Naive thymus-derived CD4-positive, alpha-beta T cell (primary cell): ENCODE data around the gene PEX5L. TPM values are rescaled to one million over a fixed set of nuclear protein-coding genes. Genes with fewer than 3 reads are reported as not detected.
"Not testable (repeated sequence)": the region's sequence is repeated elsewhere in the genome, so short reads cannot be mapped to it uniquely, and the experiment has no call there.

Source experiments
- ATAC-seq: fragments of 150-1000 bp; cut with Tn5 transposase; 2 replicates; pipeline ENCODE4 v1.10.0; 2021; ENCODE audit warnings: mild to moderate bottlenecking, moderate library complexity
- CTCF ChIA-PET: fragments of 350-600 bp; sonication (Branson Sonifier 250); formaldehyde crosslinking; loops from one replicate; lab custom pipeline; 2021; ENCODE audit warnings: antibody characterized with exemption; lab: Charles Lee
- POLR2A ChIA-PET: fragments of 350-600 bp; sonication (Branson Sonifier 250); formaldehyde crosslinking; loops from one replicate; lab custom pipeline; 2021; ENCODE audit warnings: antibody characterized with exemption, inconsistent platforms; lab: Charles Lee
- DNase-seq, 9 donors: peaks; one replicate each; pipeline versions ENCODE4 v3.0.0 to v3.0.0-alpha.2; 2020 to 2022; ENCODE audit warnings: mixed read lengths in 1 of 9
- H3K27ac ChIP-seq: one replicate; pipeline ENCODE4 v1.7.0; 2013; ENCODE audit warnings: mild to moderate bottlenecking, low read depth, low read length, moderate library complexity
- H3K27me3 ChIP-seq, 2 donors: one replicate each; pipeline ENCODE4 v1.7.0; 2013; ENCODE audit warnings: low read length in 2 of 2, mild to moderate bottlenecking in 2 of 2, moderate library complexity in 2 of 2; ENCODE audit not compliant: control insufficient read depth in 2 of 2, insufficient read depth in 2 of 2
- H3K36me3 ChIP-seq, 3 experiments: 1 replicate in 2 of 3; 2 replicates in 1 of 3; pipeline ENCODE4 v1.7.0; 2013; ENCODE audit warnings: low read length in 3 of 3, mild to moderate bottlenecking in 3 of 3, moderate library complexity in 1 of 3; ENCODE audit not compliant: insufficient read depth in 3 of 3, control insufficient read depth in 2 of 3
- H3K4me1 ChIP-seq, 2 donors: one replicate each; pipeline ENCODE4 v1.7.0; 2013; ENCODE audit warnings: low read length in 2 of 2, mild to moderate bottlenecking in 2 of 2, moderate library complexity in 1 of 2; ENCODE audit not compliant: control insufficient read depth in 2 of 2, insufficient read depth in 2 of 2
- H3K4me3 ChIP-seq: 2 replicates; pipeline ENCODE4 v1.7.0; 2013; ENCODE audit warnings: mild to moderate bottlenecking, low read length
- H3K9me3 ChIP-seq, 3 experiments: 1 replicate in 2 of 3; 2 replicates in 1 of 3; pipeline ENCODE4 v1.7.0; 2013; ENCODE audit warnings: low read length in 3 of 3; ENCODE audit not compliant: control insufficient read depth in 2 of 3
- H3K27ac Mint-ChIP-seq, 9 donors: one replicate each; pipeline ENCODE4 v1.8.0; 2020 to 2022; ENCODE audit warnings: mixed read lengths in 9 of 9, mild to moderate bottlenecking in 8 of 9, moderate library complexity in 5 of 9, inconsistent platforms in 2 of 9
- H3K27me3 Mint-ChIP-seq, 5 donors: one replicate each; pipeline ENCODE4 v1.8.0; 2021 to 2022; ENCODE audit warnings: mixed read lengths in 5 of 5, mild to moderate bottlenecking in 1 of 5
- H3K36me3 Mint-ChIP-seq, 5 donors: one replicate each; pipeline ENCODE4 v1.8.0; 2020 to 2022; ENCODE audit warnings: mixed read lengths in 5 of 5, mild to moderate bottlenecking in 3 of 5, inconsistent platforms in 1 of 5
- H3K4me1 Mint-ChIP-seq, 7 donors: one replicate each; pipeline ENCODE4 v1.8.0; 2020 to 2022; ENCODE audit warnings: mixed read lengths in 7 of 7, mild to moderate bottlenecking in 3 of 7, inconsistent platforms in 1 of 7
- H3K4me3 Mint-ChIP-seq, 10 donors: one replicate each; pipeline ENCODE4 v1.8.0; 2020 to 2022; ENCODE audit warnings: mild to moderate bottlenecking in 10 of 10, mixed read lengths in 10 of 10, moderate library complexity in 6 of 10, inconsistent platforms in 2 of 10
- H3K9me3 Mint-ChIP-seq, 11 donors: one replicate each; pipeline ENCODE4 v1.8.0; 2020 to 2022; ENCODE audit warnings: mixed read lengths in 11 of 11, mild to moderate bottlenecking in 4 of 11, inconsistent platforms in 1 of 11, moderate library complexity in 1 of 11
- intact Hi-C, 2 donors: fragments of 100-400 bp; cut with micrococcal nuclease; formaldehyde crosslinking; loops; one replicate each; pipeline ENCODE4 v1.15.1; 2023
- polyA plus RNA-seq, 2 donors: library from polyadenylated mRNA; unstranded; fragments of 300-500 nt; fragmentation: Illumina TruSeq; gene quantifications; one replicate each; pipeline ENCODE4 v1.2.3, GENCODE V29; 2021
- total RNA-seq, 6 experiments: library from RNA in 5 of 6; stranded (reverse) in 5 of 6; gene quantifications; 1 replicate in 5 of 6; 2 replicates in 1 of 6; pipeline ENCODE4 v1.2.3 and lab custom pipeline; 2021 to 2026

PEX5L gene
- total and polyA plus RNA-seq, 7 experiments from 2014 or later = 0.08 to 0.46 TPM; not detected in 5

DNA sequence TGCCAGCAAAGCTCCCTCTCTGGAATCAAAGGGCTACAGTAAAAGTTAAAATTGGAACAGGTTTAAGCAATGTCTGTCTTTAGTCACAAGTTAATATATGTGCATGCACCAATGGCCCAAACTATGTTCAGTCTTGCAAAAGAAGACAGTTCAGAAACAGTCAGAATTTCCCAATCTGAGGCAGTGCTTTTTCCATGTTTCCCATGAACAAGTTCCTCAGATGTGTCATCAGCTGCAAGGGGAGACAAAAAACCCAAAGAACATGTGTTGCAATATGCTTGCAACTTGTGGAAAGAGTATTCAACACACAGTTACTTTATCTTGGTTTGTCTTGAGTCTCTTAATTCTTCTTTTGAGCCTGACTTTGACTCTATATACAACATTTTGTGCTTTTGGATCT lies 235.5 kb downstream of the PEX5L start:
- no peak overlapping the region for H3K4me3 ChIP-seq
- H3K4me1 ChIP-seq = no peaks in the 10 kb centered on the region
- ATAC-seq (no peak), DNase-seq (no peak)
- no peak overlapping the region for H3K27ac Mint-ChIP-seq
- POLR2A ChIA-PET = no interaction called here
- CTCF ChIA-PET = no interaction called here
- peaks cover 0 to 8% (median 5%) of the 10 kb centered on the region in 7 donors for H3K4me1 Mint-ChIP-seq
- intact Hi-C loops = no loop called here
- H3K27me3 Mint-ChIP-seq = peaks cover 10 to 19% (median 11%) of the 10 kb centered on the region in 5 donors
- no peaks in the 10 kb centered on the region for H3K9me3 ChIP-seq
- no peaks in the 10 kb centered on the region for H3K27me3 ChIP-seq
- H3K27ac ChIP-seq = no peak overlapping the region
- no peaks in the 10 kb centered on the region for H3K9me3 Mint-ChIP-seq
- H3K36me3 Mint-ChIP-seq = peaks cover 0 to 5% (median 0%) of the 10 kb centered on the region in 5 donors
- no peak overlapping the region for H3K4me3 Mint-ChIP-seq
- no peaks in the 10 kb centered on the region for H3K36me3 ChIP-seq

DNA sequence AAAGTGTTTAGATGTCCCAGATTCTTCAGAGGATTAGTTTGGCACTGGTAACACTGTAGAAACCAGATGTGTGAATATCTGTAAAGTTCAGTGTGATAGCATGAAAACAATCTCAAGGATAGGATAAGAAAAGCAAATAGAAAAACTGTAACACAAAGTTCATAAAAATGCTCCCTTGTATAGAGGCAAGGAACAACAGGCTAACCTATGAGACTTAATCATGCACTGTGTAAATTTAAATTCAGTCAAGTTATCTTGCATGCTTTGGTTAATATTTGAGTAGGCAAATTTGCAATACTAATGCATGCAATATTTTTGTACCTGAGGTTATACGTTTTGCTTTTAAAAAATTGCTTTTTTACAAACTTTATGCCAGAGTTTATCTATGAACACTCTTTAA lies 239.5 kb downstream of the PEX5L start:
- H3K4me3 ChIP-seq = no peak overlapping the region
- Mint-ChIP-seq H3K9me3 (peaks cover 0 to under 1% (median 0%) of the 10 kb centered on the region in 11 donors), H3K27ac (no peak overlapping the region), H3K36me3 (peaks cover 0 to 5% (median 0%) of the 10 kb centered on the region in 5 donors), H3K27me3 (peaks cover 0 to 3% (median 0%) of the 10 kb centered on the region in 5 donors), H3K4me1 (peaks cover 0 to 7% (median 0%) of the 10 kb centered on the region in 7 donors), H3K4me3 (no peak overlapping the region)
- no peaks in the 10 kb centered on the region for H3K27me3 ChIP-seq
- no peaks in the 10 kb centered on the region for H3K36me3 ChIP-seq
- ChIA-PET POLR2A (no interaction called here), CTCF (no interaction called here)
- H3K9me3 ChIP-seq = no peaks in the 10 kb centered on the region
- H3K4me1 ChIP-seq = no peaks in the 10 kb centered on the region
- intact Hi-C loops = no loop called here
- no peak for DNase-seq
- H3K27ac ChIP-seq = no peak overlapping the region
- no peak for ATAC-seq

DNA sequence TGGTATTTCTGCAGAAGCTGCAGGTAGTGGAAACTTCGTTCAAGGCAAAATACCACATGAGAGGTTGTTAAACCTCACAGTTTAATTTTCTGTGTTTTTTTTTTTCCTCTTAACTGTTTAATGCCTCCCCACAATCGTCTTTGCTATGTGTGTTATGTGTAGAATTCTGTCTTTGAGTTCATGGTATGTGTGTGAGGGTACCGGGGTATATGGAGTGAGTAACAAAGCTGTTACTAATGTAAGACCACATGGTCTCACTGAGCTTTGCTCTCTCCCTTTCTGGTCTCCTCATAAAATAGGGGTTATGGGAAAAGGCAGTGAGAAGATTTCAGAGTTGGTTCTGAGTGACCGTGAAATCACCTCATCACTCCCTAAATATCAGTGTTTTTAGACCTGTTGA lies 240.3 kb downstream of the PEX5L start:
- intact Hi-C loops = no loop called here
- H3K4me3 Mint-ChIP-seq = no peak overlapping the region
- Histone ChIP-seq H3K4me1 (no peaks in the 10 kb centered on the region), H3K9me3 (no peaks in the 10 kb centered on the region), H3K4me3 (no peak overlapping the region), H3K36me3 (no peaks in the 10 kb centered on the region), H3K27ac (no peak overlapping the region), H3K27me3 (no peaks in the 10 kb centered on the region)
- ChIA-PET CTCF (no interaction called here), POLR2A (no interaction called here)
- H3K27ac Mint-ChIP-seq = no peak overlapping the region
- ATAC-seq = no peak
- no peak for DNase-seq
- H3K4me1 Mint-ChIP-seq = peaks cover 0 to 7% (median 0%) of the 10 kb centered on the region in 7 donors
- H3K9me3 Mint-ChIP-seq = peaks cover 0 to 4% (median 0%) of the 10 kb centered on the region in 11 donors
- H3K27me3 Mint-ChIP-seq = peaks cover 0 to 3% (median 0%) of the 10 kb centered on the region in 5 donors
- peaks cover 0 to 5% (median 0%) of the 10 kb centered on the region in 5 donors for H3K36me3 Mint-ChIP-seq

DNA sequence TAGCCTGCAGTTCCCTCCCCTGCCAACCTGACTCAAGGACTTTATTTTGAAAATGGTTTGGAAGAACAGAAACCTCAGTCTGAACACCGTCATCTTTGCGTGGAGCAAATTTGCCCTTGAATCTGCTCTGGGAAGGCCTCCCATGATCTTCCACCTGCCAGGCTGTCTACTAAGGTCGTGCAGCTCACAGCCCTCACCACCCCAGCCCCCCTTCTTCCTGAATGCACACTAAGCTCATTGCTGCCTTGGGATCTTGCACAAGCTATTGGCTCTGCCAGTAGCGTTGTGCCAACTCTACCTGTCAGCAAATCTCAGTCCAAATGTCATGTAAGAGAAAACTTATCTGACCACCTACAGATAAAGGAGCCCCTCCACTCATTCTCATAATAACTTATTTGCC lies 242.4 kb downstream of the PEX5L start:
- Histone ChIP-seq H3K36me3 (no peaks in the 10 kb centered on the region), H3K4me1 (no peaks in the 10 kb centered on the region), H3K27me3 (no peaks in the 10 kb centered on the region), H3K9me3 (no peaks in the 10 kb centered on the region), H3K27ac (no peak overlapping the region), H3K4me3 (no peak overlapping the region)
- Mint-ChIP-seq H3K4me1 (peaks cover 0 to 7% (median 0%) of the 10 kb centered on the region in 7 donors), H3K9me3 (peaks cover 0 to 4% (median 0%) of the 10 kb centered on the region in 11 donors), H3K4me3 (no peak overlapping the region), H3K36me3 (peaks cover 0 to 9% (median 0%) of the 10 kb centered on the region in 5 donors), H3K27ac (peak overlapping the region in 1 of 9 donors; percentile 6), H3K27me3 (peaks cover 0 to 3% (median 0%) of the 10 kb centered on the region in 5 donors)
- no peak for DNase-seq
- no peak for ATAC-seq
- intact Hi-C loops = no loop called here
- POLR2A ChIA-PET = no interaction called here
- CTCF ChIA-PET = interaction anchor here (0.6 kb wide), 1 partner anchor 16 kb away, joined by 4 read pairs; no protein-coding TSS in a partner anchor

DNA sequence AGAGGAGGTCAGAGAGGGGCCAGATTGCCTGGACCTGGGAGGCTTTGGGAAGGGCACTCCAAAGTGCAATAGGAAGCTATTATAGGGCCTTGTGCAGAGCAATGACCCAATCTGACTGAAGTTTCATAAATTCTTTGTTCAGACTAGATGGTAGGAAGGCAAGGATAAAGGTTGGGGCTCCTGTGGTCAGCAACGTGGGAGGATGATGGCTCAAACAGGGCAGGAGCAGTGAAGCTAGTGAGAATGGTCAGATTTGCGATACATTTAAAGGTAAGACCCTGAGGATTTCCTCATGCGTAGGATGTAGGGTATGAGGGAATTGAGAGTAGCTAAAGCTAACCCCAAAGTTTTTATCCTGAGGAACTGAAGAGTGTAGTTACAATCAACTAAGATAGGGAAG lies 244.9 kb downstream of the PEX5L start:
- no peak overlapping the region for H3K4me3 ChIP-seq
- intact Hi-C loops = no loop called here
- no peaks in the 10 kb centered on the region for H3K36me3 ChIP-seq
- Mint-ChIP-seq H3K27ac (no peak overlapping the region), H3K4me1 (peaks cover 0 to 7% (median 0%) of the 10 kb centered on the region in 7 donors), H3K27me3 (no peaks in the 10 kb centered on the region), H3K36me3 (peaks cover 0 to 14% (median 11%) of the 10 kb centered on the region in 5 donors), H3K4me3 (no peak overlapping the region), H3K9me3 (peaks cover 0 to 4% (median 0%) of the 10 kb centered on the region in 11 donors)
- H3K27ac ChIP-seq = no peak overlapping the region
- ATAC-seq (no peak), DNase-seq (no peak)
- H3K9me3 ChIP-seq = no peaks in the 10 kb centered on the region
- no peaks in the 10 kb centered on the region for H3K27me3 ChIP-seq
- POLR2A ChIA-PET = no interaction called here
- no peaks in the 10 kb centered on the region for H3K4me1 ChIP-seq
- CTCF ChIA-PET = no interaction called here

DNA sequence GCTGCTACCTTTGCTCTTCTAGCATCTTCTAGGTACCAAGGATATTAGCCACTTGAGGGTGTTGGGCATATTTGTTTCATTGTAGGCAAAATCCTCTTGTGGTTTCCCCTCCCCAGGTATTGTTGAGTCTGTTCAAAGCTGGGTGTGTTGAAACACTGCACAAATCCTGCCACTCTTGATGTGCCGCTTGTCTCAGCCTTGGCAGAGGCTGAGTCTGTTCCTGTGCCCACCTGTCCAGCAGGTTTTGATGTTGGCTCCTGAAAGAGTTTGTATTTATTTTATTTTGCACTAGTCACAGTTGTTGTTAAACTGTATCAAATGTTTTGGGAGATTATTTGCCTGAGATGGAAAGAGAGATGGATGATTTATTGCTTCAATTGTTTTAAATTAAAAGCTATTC lies 247.7 kb downstream of the PEX5L start:
- H3K27me3 ChIP-seq = no peaks in the 10 kb centered on the region
- H3K4me3 ChIP-seq = no peak overlapping the region
- no peaks in the 10 kb centered on the region for H3K27me3 Mint-ChIP-seq
- no peaks in the 10 kb centered on the region for H3K36me3 ChIP-seq
- H3K4me3 Mint-ChIP-seq = no peak overlapping the region
- H3K27ac Mint-ChIP-seq = no peak overlapping the region
- ATAC-seq (no peak), DNase-seq (no peak)
- H3K4me1 ChIP-seq = no peaks in the 10 kb centered on the region
- ChIA-PET POLR2A (no interaction called here), CTCF (interaction anchor here (0.6 kb wide), 1 partner anchor 1323 kb away, joined by 3 read pairs; no protein-coding TSS in a partner anchor)
- H3K36me3 Mint-ChIP-seq = peaks cover 1 to 28% (median 26%) of the 10 kb centered on the region in 5 donors
- no peak overlapping the region for H3K27ac ChIP-seq
- H3K4me1 Mint-ChIP-seq = no peaks in the 10 kb centered on the region
- H3K9me3 Mint-ChIP-seq = peaks cover 0 to 4% (median 0%) of the 10 kb centered on the region in 11 donors
- intact Hi-C loops = no loop called here
- H3K9me3 ChIP-seq = no peaks in the 10 kb centered on the region

DNA sequence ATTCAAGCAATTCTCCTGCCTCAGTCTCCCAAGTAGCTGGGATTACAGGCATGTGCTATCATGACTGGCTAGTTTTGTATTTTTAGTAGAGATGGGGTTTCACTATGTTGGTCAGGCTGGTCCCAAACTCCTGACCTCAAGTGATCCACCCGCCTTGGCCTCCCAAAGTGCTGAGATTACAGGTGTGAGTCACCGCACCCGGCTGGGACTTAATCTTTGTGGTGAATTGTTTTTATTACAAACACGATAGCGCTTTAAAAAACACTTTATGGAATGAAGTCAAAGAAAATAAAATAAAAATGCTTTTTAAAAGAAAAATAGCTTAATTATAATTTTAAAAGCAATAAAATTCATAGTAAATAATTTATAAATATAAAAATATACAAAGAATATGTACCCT lies 253.9 kb downstream of the PEX5L start:
- H3K36me3 Mint-ChIP-seq = peaks cover 9 to 64% (median 54%) of the 10 kb centered on the region in 5 donors
- ATAC-seq, H3K27me3 ChIP-seq, DNase-seq, intact Hi-C loops, CTCF ChIA-PET, H3K27ac Mint-ChIP-seq, H3K9me3 Mint-ChIP-seq, H3K4me3 ChIP-seq, H3K4me1 Mint-ChIP-seq, H3K27me3 Mint-ChIP-seq, H3K4me3 Mint-ChIP-seq, H3K4me1 ChIP-seq, POLR2A ChIA-PET, H3K9me3 ChIP-seq, H3K36me3 ChIP-seq, H3K27ac ChIP-seq: not testable (repeated sequence)
